ENCODE results near the gene SETDB1. TPM values are rescaled to one million over a fixed set of nuclear protein-coding genes. Genes with fewer than 3 reads are reported as not detected.

The SETDB1 gene
- total and polyA plus RNA-seq, 2 of the 13 experiments (the other 11 are each of a cell fraction or from before 2014, with no cell fraction given), result 33.1 to 34.6 TPM

DNA sequence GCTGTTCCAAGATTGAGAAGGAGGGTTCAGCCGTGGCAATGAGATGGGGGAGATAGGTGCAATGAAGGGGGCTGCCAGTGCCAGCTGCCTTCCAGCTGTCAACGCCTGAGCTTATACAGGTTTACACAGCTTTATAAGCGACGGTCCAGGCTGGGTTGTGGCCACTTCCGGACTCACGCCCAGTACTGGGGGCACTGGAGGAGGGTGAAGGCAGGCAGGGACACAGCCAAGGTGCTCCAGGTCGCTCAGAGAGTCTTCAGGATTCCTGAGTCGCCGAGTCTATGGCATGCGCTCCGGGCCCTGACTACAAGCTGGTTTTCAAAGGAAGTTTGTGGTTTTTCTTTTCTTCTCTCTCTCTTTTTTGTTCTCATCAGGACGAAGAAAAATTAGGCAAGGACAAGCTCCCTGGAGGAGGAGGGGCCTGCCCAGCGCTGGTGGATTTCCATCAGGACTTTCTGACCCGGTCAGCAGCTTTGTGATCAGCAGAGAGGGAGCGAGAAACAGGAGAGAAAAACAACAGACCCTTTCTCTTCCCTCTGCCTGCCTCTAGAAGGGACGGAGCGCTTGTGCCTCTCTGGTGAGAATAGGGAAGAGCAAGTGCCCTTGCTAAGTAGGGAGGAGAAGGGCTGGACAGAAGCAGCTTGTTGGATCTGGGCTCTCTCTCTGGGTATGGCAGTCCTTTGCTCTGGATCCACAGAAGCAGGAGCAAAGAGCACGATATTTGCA lies 80.3 kb downstream of the SETDB1 start, which contains the start of gene MINDY1 (continued):
- TF ChIP-seq NR2C2 (CRISPR knock-in tag; IDR thresholded peaks at IDR 0.05; ENCODE audit: borderline replicate concordance) (0 out of 2 replicates have a peak, but pooled peaks have one; percentile 14), ZNF274 (CRISPR knock-in tag; IDR thresholded peaks at IDR 0.05) (peak; percentile 79; the same call in 1 of the 2 replicates), IRX3 (CRISPR knock-in tag; IDR thresholded peaks at IDR 0.05; ENCODE audit: borderline replicate concordance, low read depth) (no peak), MIER2 (CRISPR knock-in tag; IDR thresholded peaks at IDR 0.05) (peak; percentile 80), SALL1 (CRISPR knock-in tag; IDR thresholded peaks at IDR 0.05) (peak; percentile 49; the same call in 1 of the 2 replicates), TEAD3 (CRISPR knock-in tag; optimal IDR thresholded peaks at IDR 0.05; ENCODE audit: borderline replicate concordance) (peak; percentile 15), HDAC2 (CRISPR knock-in tag; IDR thresholded peaks at IDR 0.05) (no peak), SMARCC2 (IDR thresholded peaks at IDR 0.05) (no peak), MIXL1 (CRISPR knock-in tag; IDR thresholded peaks at IDR 0.05) (peak; percentile 43; the same call in 1 of the 2 replicates)
- TF ChIP-seq, protein P1, sequence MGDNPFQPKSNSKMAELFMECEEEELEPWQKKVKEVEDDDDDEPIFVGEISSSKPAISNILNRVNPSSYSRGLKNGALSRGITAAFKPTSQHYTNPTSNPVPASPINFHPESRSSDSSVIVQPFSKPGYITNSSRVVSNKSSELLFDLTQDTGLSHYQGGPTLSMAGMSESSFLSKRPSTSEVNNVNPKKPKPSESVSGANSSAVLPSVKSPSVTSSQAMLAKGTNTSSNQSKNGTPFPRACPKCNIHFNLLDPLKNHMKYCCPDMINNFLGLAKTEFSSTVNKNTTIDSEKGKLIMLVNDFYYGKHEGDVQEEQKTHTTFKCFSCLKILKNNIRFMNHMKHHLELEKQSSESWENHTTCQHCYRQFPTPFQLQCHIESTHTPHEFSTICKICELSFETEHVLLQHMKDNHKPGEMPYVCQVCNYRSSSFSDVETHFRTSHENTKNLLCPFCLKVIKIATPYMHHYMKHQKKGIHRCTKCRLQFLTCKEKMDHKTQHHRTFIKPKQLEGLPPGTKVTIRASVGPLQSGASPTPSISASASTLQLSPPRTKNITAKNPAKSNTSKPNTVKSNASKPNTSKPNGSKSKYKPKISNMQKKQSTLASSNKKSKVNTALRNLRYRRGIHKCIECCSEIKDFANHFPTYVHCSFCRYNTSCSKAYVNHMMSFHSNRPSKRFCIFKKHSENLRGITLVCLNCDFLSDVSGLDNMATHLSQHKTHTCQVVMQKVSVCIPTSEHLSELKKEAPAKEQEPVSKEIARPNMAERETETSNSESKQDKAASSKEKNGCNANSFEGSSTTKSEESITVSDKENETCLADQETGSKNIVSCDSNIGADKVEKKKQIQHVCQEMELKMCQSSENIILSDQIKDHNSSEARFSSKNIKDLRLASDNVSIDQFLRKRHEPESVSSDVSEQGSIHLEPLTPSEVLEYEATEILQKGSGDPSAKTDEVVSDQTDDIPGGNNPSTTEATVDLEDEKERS (CRISPR knock-in tag; IDR thresholded peaks at IDR 0.05), result no peak
